Iris pigment epithelial cell (primary cell): Measurements from ENCODE around the gene BRD3OS.
"Not testable (repeated sequence)": the region's sequence is repeated elsewhere in the genome, so short reads cannot be mapped to it uniquely, and the experiment has no call there.

Experiments used
- DNase-seq: peaks from one replicate; pipeline ENCODE4 v3.0.0-alpha.2; 2011; ENCODE audit warnings: low read depth

BRD3OS gene

DNA sequence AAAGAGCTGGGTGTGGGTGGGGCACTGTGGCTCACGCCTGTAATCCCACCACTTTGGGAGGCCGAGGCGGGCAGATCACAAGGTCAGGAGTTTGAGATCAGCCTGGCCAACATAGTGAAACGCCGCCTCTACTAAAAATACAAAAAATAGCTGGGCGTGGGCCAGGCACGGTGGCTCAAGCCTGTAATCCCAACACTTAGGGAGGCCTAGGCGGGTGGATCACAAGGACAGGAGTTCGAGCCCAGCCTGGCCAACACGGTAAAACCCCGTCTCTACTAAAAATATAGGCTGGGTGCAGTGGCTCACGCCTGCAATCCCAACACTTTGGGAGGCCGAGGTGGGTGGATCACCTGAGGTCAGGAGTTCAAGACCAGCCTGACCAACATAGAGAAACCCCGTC lies 36.5 kb upstream of the BRD3OS start:
- DNase-seq, result not testable (repeated sequence)

DNA sequence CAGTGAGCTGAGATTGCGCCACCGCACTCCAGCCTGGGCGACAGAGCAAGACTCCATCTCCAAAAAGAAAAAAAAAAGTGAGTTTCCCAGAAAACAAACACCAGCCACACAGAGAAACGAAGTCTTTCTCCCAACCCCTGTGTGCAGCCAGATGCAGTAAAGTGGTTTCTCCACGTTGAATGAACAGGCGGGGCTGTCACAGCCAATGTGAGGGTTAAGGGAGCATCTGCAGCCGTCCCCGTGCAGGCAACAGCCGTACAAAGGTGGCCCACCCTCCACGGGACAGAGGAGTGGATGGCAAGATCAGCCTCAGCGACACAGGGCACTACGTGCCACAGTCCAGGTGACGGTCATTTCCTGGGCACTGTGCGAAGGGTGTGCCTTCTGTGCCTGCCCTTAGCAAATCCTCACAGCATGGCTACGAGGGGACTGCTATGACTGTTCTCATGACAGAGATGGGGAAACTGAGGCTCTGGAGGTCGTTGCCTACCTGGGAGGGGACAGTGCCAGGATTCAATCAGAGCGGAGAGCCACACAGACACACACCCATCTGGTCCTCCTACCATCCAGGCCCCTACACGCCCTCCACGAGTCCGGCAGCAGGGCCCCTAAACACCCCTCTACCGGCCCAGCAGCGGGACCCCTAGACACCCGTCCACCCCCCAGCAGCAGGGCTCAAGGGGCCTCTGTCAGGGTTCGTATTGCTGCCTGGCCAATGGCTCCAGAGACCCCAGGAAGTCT lies 35.5 kb upstream of the BRD3OS start:
- DNase-seq, result no peak

DNA sequence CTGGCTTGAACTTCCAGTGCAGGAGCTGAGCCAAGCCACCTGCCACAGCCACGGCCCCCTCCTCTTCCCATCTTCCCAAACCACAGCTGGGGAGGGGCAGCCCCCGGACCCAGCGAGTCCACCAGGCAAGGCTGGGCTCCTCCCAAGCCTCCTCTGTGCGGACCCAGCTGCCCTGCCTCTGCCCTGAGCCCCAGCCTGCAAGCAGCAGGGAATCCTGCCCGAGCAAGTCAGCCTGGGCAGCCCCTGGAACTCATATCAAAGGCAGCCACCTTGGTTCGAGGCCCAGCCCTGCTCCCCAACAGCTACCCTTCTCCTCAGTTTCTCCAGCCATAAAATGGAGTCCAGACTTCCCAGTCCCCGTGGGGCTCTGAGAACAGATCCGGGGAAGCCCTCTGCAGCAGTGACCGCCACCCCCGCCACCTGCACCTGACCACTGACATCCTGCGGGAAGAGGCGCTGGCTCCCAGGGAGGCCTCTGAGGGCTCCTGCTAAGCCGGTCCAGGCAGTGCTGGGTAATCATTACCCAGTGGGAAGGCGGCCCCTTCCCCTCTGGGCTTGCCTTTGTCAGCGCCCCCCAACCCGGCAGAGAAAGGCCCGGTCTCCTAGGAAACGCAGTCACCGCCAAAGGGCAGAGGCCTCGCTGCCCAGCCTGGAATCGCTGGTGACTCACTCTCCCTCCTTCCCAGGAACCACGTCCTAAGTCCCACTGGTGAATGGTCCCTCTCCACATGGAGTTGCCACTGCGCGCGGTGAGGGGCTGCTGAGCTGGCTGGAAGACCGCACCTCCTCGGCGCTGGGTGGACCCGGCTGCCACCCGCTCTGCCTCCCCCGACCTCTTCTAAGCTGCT lies 34.7 kb upstream of the BRD3OS start:
- DNase-seq, result peak; percentile 72

DNA sequence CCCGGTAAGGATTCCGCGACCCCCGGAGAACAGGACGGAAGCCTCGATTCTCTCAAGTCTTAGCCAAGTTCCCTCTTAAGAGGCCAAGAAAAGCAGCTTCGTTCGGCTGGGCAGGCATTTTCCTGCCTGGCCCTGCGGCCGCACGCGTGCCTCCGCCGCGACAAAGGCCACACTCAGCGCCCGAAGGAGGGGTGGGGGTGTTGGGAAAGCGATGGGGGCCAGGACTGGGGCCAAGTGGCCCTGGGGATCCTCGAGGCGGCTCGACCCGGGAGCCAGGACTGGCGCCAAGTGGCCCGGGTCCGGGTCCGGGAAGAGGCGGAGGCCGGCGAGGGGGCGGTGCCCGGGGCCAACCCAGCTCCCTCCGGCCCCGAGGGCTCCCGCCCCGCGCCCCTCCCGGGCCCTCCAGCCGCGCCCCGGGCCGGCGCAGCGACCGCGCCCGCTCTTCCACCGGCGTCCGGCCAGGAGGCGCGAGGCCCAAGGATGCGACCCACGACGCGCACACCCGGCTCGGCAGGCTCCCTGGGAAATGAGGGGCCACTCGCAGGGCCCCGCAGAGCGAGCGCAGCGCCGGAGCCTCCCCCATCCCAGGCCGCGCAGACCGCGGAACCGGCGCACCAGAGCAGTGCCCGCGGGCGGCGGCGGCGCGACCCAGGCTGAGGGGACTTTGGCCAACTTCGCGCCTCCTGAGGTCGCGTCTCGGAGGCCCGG lies 33.9 kb upstream of the BRD3OS start:
- peak; percentile 22 for DNase-seq

DNA sequence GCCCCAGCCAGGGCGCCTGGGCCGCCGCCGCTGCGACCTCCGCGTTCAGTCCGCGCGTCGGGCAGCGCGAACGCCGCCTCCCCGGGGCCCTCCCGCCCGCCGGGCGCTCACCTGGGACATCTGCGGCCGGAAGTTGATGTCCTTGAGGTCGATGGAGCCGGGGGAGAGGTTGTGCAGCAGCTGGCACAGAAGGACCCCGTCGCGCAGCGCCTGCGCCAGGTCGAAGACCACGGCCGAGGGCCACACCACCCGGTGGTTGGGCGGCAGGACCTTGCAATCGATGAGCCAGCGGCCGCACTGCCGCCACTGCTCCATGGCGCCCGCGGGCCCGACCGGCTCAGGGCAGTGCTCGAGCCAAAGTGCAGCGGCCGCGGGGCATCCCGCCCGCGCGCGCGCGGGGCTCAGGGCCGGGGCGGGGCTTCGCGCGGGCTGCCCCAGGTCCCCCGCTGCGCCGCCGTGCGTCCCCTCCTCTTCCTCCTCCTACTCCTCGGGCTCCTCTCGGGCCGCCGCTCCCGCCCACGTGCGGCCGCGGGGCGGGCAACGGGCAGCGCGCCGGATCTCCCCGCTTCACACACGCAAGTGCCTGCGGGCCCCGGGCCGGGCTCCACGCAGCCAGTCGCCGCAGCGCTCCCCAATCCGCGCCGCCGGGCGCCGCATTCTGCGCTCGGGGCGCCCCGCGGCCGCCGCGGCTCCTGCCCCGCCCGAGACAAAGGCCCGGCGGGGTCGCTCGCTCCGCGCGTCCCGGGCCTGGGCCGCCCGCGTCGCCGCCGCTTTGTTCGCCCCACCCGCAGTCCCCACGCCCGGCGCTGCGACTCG lies 33.1 kb upstream of the BRD3OS start, which contains the start of gene VAV2:
VAV2 (minus strand) TSS at position 361 of the 816 bp plus-strand sequence; CDS start at position 315, 46 bp downstream.
- DNase-seq, result peak; percentile 59

DNA sequence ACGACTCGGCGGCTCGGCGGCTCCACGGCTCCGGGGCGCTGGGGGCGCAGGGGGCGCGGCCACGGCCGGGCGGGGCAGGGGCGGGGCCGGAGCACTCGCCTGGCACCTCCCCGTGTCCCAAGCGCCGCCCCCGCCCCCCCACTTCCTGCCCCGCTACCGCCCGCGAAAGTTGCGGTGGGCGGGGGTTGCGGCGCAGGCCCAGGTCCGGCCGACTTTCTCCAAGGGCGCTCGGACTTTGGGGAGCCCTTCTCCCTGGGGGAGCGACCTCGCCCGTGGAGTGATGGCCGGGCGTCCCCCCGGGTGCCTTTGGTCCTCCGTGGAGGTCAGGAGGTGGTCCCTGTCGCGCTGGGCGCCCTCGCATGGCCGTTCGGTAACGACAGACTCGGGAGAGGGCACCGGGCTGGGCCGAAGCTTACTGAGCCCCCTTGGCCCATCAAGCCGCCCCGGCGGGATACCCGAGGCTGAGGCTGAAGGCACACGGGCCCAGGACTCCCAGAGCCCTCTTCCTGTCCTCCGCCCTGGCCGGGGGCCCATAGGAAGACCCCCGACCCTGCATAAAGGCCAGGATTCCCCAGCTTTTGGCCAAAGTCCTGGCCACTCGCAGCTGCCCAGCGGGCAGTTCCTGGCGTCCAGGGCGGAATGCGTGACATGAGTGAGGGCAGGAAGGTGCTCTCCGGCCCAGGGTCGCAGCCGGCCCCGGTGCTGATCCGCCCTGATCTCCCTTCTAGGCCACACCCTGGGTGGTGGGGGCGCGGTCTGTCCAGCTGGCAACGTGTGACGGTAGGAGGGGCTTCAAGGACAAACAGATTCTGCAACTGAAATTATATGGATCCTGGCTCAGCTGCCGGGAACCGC lies 32.3 kb upstream of the BRD3OS start:
- peak; percentile 89 for DNase-seq

DNA sequence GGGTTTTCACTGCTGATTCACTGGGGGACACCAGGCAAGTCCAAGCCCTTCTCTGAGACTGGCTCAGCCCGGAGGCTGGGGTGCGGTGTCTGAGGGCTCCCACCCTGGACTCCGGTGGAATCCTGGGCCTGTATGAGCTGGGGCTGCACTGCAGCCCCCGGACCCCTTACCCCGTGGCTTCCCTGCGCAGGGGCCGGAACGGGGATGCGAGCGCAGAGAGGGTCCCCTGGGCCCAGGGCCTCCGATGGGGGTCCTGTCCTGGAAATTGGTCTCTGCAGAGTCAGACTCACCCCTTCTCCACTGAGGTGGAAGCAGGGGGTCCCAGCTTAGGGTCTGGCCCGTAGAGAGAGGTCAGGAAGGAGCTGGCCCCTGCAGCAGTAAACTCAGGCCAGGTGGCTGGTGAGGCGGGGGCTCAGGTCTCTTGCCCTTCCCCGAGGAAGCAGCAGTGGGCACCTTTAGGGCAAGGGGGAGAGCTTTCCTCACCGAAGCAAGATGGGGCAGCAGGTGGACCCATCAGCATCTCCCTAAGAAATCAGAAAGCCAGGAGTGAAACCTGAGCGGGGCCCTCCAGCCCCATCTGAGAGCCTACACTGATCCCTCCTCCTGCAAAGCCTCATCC lies 31.5 kb upstream of the BRD3OS start:
- no peak for DNase-seq

DNA sequence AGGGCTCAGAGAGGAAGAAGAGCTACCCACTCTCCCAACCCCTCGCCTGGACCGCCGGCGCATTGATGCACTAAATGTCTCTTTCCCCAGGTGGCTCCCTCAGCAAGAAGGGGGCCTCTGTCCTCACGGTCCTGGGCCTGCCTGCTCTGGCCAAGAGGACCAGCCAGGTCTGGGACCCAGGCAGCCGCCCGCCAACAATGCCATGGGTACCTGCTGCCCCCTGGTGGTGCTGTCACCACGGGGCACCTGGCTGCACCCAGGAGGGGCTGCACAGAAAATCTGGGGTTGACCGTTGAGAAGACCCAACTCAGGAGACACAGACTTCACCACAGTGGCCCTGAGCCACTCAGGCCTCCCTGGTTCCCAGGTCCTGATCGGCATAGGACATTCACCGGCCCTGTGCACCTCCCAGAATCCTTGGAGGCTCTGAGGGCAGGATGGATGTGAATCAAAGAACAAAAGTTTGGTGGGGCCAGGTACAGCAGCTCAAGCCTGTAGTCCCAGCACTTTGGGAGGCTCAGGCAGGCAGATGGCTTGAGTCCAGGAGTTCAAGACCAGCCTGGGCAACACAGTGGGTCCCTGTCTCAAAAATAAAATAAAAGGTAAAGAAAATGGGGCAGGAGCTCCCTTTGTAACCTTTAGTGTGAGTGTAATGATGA lies 30.8 kb upstream of the BRD3OS start:
- DNase-seq, result peak; percentile 49

DNA sequence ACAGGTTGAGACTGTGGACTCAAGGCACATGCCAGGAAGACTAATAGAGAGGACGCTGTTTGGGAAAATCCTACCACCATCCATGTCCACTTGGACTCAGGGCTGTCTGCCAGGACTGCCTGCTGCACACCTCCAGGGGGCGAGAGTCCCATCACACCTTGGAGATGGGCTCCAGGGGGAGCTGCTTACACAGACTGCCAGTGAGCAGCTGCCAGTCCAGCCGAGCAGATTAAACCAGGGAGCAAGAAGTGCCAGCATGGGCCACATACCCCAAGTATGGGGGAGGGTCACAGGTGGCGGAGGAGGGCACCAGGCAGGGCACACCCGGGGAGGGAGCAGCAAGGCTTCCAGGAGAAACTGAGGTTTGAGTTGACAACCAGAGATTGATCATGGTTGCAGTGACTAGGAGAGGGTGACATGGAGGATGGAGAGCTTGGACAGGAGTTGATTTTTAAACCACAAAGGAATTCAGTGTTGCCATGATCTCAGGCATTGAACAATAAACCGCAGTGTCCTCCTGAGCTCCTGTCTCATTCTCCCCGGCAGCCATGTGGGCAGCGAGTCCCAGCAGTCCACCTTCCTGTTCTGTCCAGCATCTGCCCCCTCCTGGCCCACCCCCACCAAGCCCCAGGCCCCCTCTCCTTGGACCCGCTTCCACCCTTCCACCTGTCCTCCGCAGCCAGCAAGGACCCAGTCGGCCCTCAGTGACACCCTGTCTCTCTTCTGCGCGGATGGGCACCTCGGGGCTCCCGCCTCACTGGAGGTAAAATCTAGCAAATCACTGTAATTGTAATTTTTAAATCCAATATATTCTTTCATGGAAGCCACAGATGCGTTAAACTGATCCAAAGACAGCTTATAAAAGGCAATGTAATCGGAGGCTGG lies 30.0 kb upstream of the BRD3OS start:
- DNase-seq, result peak; percentile 26

DNA sequence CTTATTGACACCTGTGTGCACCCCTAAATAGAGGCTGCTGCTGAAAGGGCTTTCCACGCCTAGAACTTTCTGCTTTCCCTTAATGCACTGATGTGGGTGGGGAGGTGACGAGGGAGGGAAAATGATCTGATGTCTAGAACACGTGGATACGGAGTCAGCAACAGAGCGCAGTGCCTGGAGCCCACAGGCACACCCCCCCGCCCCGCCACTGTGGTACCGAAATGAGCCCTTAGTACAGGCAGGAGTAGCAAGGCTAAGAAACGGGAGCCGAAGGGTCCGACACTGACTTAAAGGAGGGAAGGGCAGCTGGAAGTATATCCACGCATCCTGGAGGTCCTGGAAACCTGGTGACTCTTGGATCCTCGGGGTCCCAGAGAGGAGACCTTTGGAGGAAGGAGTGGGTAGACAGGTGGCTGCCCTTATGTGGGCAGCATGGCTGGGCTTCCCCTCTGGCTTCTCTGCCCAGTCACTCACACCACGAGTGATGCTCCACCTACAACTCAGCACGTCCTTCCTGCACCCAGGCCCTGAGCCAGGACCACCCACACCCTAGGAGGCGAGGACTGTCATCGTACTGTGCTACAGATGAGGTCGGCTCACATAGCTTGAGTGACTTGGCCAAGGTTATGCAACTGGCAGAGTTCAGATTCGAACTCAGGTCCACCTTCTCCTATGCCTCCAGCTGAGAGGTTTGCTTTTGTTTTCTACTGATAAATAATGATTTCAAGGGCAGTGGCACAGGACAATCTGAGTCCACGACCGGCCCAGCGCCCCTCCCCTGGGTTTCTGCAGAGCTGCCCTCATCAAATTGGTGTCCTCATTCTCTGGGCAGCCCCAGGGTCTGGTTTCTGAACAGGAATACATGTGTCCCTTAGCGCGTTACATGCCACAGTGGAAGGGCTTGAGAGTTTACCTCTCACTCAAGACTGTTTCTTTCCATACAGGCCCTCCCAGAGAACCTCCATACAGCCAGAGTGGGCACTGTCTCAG lies 28.5 kb upstream of the BRD3OS start:
- no peak for DNase-seq

DNA sequence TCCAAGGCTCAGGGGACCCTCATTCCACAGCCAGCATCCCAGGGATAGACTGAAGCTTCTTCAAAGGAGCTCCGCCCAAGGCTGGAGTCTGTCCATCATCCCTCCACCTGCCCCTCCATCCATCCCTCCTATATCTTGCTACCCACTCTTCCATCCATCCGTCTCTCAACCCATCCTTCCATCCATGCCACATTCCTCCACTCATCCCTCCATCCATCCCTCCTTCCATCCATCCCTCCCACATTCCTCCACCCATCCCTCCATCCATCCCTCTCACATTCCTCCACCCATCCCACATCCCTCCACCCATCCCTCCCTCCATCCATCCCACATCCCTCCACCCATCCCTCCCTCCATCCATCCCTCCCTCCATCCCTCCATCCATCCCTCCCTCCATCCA lies 27.7 kb upstream of the BRD3OS start:
- no peak for DNase-seq

DNA sequence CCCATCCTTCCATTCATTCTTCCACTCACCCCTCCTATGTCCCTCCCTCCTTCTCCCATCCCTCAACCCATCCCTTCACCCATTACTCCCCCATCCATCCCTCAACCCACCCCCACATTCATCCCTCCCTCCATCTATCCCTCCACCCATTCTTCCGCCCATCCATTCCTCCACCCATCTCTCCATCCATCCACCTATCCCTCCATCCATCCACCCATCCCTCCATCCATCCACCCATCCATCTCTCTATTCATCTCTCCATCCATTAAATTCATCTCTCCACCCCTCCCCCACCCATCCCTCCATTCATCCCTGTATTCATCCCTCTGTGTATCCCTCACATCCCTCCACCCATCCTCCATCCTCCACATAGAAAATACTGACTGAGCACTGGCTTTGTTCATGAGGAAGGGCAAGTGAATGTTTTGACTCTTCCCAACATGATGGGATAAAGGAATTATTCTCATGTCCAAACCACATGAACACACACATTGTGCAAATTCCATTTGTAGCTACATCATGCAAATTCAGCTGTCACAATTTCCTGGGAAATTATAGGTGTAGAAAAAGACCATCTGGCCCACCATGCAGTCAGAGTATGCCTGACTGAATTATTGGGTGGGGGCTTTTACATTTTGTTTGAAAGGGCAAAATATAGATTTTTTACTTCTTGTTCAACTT lies 26.2 kb upstream of the BRD3OS start:
- peak; percentile 28 for DNase-seq

DNA sequence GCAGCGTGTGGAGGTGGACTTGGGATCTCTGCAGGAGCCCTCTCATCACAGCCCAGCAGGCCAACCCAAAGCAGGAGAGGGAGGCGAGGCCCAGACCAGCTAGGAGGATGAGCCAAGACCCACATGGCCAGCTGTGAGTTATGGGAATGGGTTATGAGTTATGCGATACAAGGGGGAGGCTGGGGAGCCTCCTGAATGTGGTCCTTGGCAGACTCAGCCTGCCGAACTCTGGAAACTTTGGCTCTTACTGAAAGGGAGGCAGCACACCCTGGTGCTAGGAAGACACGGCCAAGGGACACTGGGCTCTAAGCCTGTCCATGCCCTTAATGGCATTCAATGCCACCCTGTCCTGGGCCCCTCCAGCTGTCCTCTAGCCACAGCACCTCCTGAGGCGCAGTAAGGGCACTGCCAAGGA lies 25.4 kb upstream of the BRD3OS start:
- DNase-seq, result no peak

DNA sequence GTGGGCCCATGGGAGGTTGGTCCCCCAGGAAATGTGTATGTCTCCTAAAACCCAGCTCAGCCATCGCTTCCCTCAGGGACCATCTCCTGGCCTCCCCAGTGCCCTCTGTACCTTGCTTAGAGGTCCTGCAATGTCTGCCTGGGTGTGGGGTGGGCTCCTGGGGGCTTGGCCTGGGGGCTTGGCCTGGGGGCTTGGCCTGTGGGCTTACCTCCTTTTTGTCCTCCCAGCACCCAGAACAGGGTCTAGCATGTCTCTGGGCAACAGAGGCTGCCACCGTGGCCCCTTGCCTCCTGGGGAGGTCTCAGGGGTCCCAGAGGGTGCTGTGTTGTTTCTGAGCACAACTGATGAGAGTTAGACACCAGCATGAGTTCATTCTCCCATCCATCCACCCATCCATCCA lies 22.5 kb upstream of the BRD3OS start:
- no peak for DNase-seq

DNA sequence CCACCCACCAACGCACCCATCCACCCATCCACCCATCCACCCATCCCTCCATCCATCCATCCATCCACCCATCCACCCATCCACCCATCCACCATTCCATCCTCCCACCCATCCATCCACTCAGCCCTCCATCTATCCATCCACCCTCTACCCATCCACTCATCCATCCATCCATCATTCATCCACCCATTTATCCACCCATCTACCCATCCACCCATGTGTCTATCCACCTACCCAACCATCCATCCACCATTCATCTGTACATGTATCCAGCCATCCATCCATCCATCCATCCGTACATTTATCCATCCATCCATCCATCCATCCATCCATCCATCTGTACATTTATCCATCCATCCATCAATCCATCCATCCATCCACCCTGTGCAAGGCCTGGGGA lies 22.0 kb upstream of the BRD3OS start:
- DNase-seq, result no peak

DNA sequence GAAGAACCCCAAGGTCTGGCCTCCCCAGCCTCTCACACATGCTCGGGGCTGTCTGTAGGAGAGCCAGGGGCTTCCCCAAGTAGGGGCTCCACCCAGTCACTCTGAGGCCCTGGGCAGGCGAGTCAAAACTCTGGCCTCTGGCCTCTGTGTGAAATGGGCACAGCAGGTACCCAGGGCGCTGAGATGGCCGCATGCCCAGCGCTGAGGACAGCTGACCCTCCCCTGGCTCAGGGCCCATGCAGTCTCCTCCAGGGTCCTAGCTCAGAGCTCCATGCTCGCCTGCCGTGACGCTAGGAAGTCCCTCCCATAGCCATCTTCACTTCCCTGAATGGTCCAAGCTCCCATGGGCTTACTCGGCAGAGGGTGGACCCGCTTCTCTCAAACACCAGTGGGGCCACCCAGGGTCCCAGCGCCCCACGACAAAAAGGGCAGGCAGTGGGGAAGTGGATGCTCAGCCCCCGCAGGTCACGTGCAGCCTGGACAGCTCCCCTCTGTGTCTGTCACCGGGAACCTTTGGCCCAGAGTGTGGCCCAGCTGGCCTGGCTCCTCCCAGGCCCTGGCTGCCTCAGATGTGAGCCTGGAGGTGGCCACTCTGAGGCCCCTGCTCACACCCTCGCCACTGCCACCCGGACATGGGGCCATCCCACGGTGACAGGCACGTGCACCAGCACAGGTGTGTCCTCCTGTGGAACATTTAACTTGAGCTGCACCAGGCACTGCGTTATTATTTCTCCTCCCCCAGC lies 21.0 kb upstream of the BRD3OS start:
- DNase-seq, result no peak
